GM23338 (cell line): Measurements from ENCODE around the gene FREY1. TPM values are rescaled to one million over a fixed set of nuclear protein-coding genes. Genes with fewer than 3 reads are reported as not detected.

Source experiments
- ATAC-seq: fragments of 200-7000 bp; cut with Tn5 transposase; 3 replicates; pipeline ENCODE4 v1.9.1; 2020
- DNase-seq: peaks from one replicate; pipeline ENCODE4 v3.0.0-alpha.2; 2015; ENCODE audit warnings: low spot score
- H2AFZ ChIP-seq: fragments of 200-600 bp; sonication (generic); 2 replicates; pipeline ENCODE4 v1.8.0; 2016; ENCODE audit warnings: antibody characterized with exemption, mild to moderate bottlenecking, moderate library complexity
- H3F3A ChIP-seq: fragments of 200-600 bp; sonication (generic); replicated peaks from 2 replicates; pipeline ENCODE4 v1.8.0; 2017; ENCODE audit warnings: antibody characterized with exemption, mixed run types, low read depth
- H3K27ac ChIP-seq: fragments of 200-600 bp; sonication (generic); 2 replicates; pipeline ENCODE4 v1.6.1; 2016; ENCODE audit warnings: low read depth
- H3K27me3 ChIP-seq: fragments of 200-600 bp; sonication (generic); 2 replicates; pipeline ENCODE4 v1.8.0; 2016; ENCODE audit warnings: mild to moderate bottlenecking, mixed run types, moderate library complexity; ENCODE audit not compliant: insufficient read depth
- H3K36me3 ChIP-seq: fragments of 200-600 bp; sonication (generic); 2 replicates; pipeline ENCODE4 v1.8.0; 2016; ENCODE audit warnings: mild to moderate bottlenecking; ENCODE audit not compliant: insufficient read depth
- H3K4me1 ChIP-seq: fragments of 200-600 bp; sonication (generic); 2 replicates; pipeline ENCODE4 v1.8.0; 2016; ENCODE audit warnings: mild to moderate bottlenecking, moderate library complexity; ENCODE audit not compliant: insufficient read depth
- H3K4me2 ChIP-seq: fragments of 200-600 bp; sonication (generic); 2 replicates; pipeline ENCODE4 v1.7.1; 2017; ENCODE audit warnings: mixed run types
- H3K4me3 ChIP-seq: fragments of 200-600 bp; sonication (generic); 2 replicates; pipeline ENCODE4 v1.6.1; 2016; ENCODE audit warnings: mixed run types
- H3K79me2 ChIP-seq: fragments of 200-600 bp; sonication (generic); replicated peaks from 2 replicates; pipeline ENCODE4 v1.8.0; 2017; ENCODE audit warnings: mild to moderate bottlenecking; ENCODE audit not compliant: insufficient read depth
- H3K9me2 ChIP-seq: fragments of 200-600 bp; sonication (generic); 2 replicates; pipeline ENCODE4 v1.8.0; 2017; ENCODE audit not compliant: insufficient read depth
- H4K20me1 ChIP-seq: fragments of 200-600 bp; sonication (generic); replicated peaks from 2 replicates; pipeline ENCODE4 v1.8.0; 2017; ENCODE audit warnings: mild to moderate bottlenecking; ENCODE audit not compliant: insufficient read depth
- H3K27ac Mint-ChIP-seq: 2 replicates; pipeline ENCODE4 v1.8.0; 2020; ENCODE audit warnings: inconsistent platforms, mild to moderate bottlenecking, moderate library complexity, mixed read lengths
- H3K27me3 Mint-ChIP-seq: 3 replicates; pipeline ENCODE4 v1.8.0; 2022; ENCODE audit warnings: low read depth, mild to moderate bottlenecking, moderate library complexity, mixed read lengths, inconsistent platforms; ENCODE audit not compliant: insufficient read depth, poor library complexity
- H3K36me3 Mint-ChIP-seq: 3 replicates; pipeline ENCODE4 v1.8.0; 2021; ENCODE audit warnings: low read depth, mild to moderate bottlenecking, inconsistent platforms, moderate library complexity, mixed read lengths
- H3K4me1 Mint-ChIP-seq: 3 replicates; pipeline ENCODE4 v1.8.0; 2020; ENCODE audit warnings: mild to moderate bottlenecking, inconsistent platforms, mixed read lengths
- H3K4me3 Mint-ChIP-seq: 3 replicates; pipeline ENCODE4 v1.8.0; 2021; ENCODE audit warnings: moderate library complexity, mild to moderate bottlenecking, inconsistent platforms, mixed read lengths
- H3K9me3 Mint-ChIP-seq: 3 replicates; pipeline ENCODE4 v1.8.0; 2020; ENCODE audit warnings: moderate library complexity, mild to moderate bottlenecking, inconsistent platforms, mixed read lengths
- ETS1 ChIP-seq: IDR thresholded peaks from 2 replicates; pipeline ENCODE4 v1.6.1; 2016; ENCODE audit warnings: antibody characterized with exemption
- EZH2 ChIP-seq: fragments of 200-600 bp; sonication (generic); IDR thresholded peaks from one replicate; pipeline ENCODE4 v1.8.0; 2017; ENCODE audit warnings: antibody characterized with exemption, mild to moderate bottlenecking, low read depth; ENCODE audit not compliant: unreplicated experiment
- JUNB ChIP-seq: IDR thresholded peaks from one replicate; pipeline ENCODE4 v1.6.1; 2016; ENCODE audit warnings: antibody characterized with exemption; ENCODE audit not compliant: unreplicated experiment
- NANOG ChIP-seq: IDR thresholded peaks from 2 replicates; pipeline ENCODE4 v1.6.1; 2016; ENCODE audit warnings: antibody characterized with exemption, borderline replicate concordance
- STAT1 ChIP-seq: IDR thresholded peaks from one replicate; pipeline ENCODE4 v1.6.1; 2016; ENCODE audit warnings: antibody characterized with exemption; ENCODE audit not compliant: unreplicated experiment
- ZNF462 ChIP-seq: fragments of 250-450 bp; sonication (Bioruptor Pico); IDR thresholded peaks from 2 replicates; pipeline ENCODE4 v1.5.0; 2020; ENCODE audit warnings: mild to moderate bottlenecking, moderate library complexity
- polyA plus RNA-seq: library from polyadenylated mRNA; unstranded; fragments of >200 nt; fragmentation: Nextera tagmentation; extraction: Ambion mirVana; gene quantifications from 2 replicates; pipeline ENCODE4 v1.2.1, GENCODE V29; 2016
- total RNA-seq: library from RNA; depleted of rRNA; stranded (reverse); fragments of >200 nt; shearing (Covaris generic); gene quantifications from 2 replicates; pipeline ENCODE4 v1.2.3, GENCODE V29; 2014
- TF ChIP-seq, protein P1 (sequence below), 2 experiments: fragments of 200-600 bp in 1 of 2; sonication (generic) in 1 of 2; conservative IDR thresholded peaks; 2 replicates each; pipeline versions ENCODE4 v1.5.1 to v1.6.1; 2016 to 2017; ENCODE audit warnings: antibody characterized with exemption in 2 of 2, low read depth in 2 of 2, mild to moderate bottlenecking in 2 of 2, moderate library complexity in 1 of 2
- TF ChIP-seq, protein P2 (sequence below): IDR thresholded peaks from one replicate; pipeline ENCODE4 v1.6.1; 2018; ENCODE audit warnings: antibody characterized with exemption; ENCODE audit not compliant: unreplicated experiment

FREY1 gene
- total and polyA plus RNA-seq, 2 experiments from 2014 or later = 1.1 TPM; not detected in 1

DNA sequence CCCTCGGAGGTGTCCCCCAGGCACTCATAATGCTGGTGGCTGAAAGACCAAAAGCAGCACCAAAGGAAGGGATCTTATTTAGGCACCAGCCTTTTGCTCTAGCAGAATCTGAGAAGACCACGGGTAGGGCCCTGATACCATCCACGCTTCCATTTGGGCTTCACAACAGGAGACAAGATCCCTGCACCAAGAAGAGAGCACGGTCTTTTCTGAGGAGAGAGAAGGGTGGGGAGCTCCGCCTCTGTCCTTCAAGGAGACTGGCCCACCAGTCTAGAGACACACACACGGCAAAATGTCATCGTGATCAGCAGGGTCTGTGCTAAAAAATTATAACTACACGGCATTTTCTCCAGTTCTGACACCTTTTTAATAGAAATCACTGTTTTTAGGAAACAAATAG is 25.1 kb upstream of the FREY1 start:
- Mint-ChIP-seq H3K36me3 (peaks cover 33% of the 10 kb centered on the region), H3K27ac (no peak overlapping the region)
- TF ChIP-seq JUNB (no peak), ZNF462 (CRISPR knock-in tag) (no peak), STAT1 (no peak), ETS1 (no peak), NANOG (no peak), EZH2 (no peak)
- TF ChIP-seq, protein P1, sequence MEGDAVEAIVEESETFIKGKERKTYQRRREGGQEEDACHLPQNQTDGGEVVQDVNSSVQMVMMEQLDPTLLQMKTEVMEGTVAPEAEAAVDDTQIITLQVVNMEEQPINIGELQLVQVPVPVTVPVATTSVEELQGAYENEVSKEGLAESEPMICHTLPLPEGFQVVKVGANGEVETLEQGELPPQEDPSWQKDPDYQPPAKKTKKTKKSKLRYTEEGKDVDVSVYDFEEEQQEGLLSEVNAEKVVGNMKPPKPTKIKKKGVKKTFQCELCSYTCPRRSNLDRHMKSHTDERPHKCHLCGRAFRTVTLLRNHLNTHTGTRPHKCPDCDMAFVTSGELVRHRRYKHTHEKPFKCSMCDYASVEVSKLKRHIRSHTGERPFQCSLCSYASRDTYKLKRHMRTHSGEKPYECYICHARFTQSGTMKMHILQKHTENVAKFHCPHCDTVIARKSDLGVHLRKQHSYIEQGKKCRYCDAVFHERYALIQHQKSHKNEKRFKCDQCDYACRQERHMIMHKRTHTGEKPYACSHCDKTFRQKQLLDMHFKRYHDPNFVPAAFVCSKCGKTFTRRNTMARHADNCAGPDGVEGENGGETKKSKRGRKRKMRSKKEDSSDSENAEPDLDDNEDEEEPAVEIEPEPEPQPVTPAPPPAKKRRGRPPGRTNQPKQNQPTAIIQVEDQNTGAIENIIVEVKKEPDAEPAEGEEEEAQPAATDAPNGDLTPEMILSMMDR (conservative IDR thresholded peaks at IDR 0.05; ENCODE audit: low read depth in 2 of 2) = no peak
- TF ChIP-seq, protein P2, sequence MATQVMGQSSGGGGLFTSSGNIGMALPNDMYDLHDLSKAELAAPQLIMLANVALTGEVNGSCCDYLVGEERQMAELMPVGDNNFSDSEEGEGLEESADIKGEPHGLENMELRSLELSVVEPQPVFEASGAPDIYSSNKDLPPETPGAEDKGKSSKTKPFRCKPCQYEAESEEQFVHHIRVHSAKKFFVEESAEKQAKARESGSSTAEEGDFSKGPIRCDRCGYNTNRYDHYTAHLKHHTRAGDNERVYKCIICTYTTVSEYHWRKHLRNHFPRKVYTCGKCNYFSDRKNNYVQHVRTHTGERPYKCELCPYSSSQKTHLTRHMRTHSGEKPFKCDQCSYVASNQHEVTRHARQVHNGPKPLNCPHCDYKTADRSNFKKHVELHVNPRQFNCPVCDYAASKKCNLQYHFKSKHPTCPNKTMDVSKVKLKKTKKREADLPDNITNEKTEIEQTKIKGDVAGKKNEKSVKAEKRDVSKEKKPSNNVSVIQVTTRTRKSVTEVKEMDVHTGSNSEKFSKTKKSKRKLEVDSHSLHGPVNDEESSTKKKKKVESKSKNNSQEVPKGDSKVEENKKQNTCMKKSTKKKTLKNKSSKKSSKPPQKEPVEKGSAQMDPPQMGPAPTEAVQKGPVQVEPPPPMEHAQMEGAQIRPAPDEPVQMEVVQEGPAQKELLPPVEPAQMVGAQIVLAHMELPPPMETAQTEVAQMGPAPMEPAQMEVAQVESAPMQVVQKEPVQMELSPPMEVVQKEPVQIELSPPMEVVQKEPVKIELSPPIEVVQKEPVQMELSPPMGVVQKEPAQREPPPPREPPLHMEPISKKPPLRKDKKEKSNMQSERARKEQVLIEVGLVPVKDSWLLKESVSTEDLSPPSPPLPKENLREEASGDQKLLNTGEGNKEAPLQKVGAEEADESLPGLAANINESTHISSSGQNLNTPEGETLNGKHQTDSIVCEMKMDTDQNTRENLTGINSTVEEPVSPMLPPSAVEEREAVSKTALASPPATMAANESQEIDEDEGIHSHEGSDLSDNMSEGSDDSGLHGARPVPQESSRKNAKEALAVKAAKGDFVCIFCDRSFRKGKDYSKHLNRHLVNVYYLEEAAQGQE = no peak

More for the DNA sequence above, 25.1 kb upstream of the FREY1 start:
- ATAC-seq (no peak), DNase-seq (no peak)
- Histone ChIP-seq H3K4me2 (no peak overlapping the region), H3K27me3 (no peaks in the 10 kb centered on the region), H2AFZ (no peak overlapping the region), H4K20me1 (peaks cover 4% of the 10 kb centered on the region), H3K79me2 (0 out of 2 replicates have a peak, but pooled peaks cover 2% of the 10 kb centered on the region), H3K36me3 (peaks cover 11% of the 10 kb centered on the region; the same call in 1 of the 2 replicates), H3K4me1 (no peaks in the 10 kb centered on the region; the same call in 1 of the 2 replicates), H3K27ac (0 out of 2 replicates have a peak overlapping the region, but pooled peaks have one; percentile 45), H3K9me2 (no peaks in the 10 kb centered on the region), H3K4me3 (no peak overlapping the region), H3F3A (0 out of 2 replicates have a peak, but pooled peaks cover 6% of the 10 kb centered on the region)
- Mint-ChIP-seq H3K9me3 (no peaks in the 10 kb centered on the region), H3K4me3 (no peak overlapping the region), H3K27me3 (peaks cover 11% of the 10 kb centered on the region), H3K4me1 (peaks cover 17% of the 10 kb centered on the region)
